Esophagus squamous epithelium (tissue), 5 donors: Measurements from ENCODE around the gene ZBTB45. TPM values are rescaled to one million over a fixed set of nuclear protein-coding genes. Genes with fewer than 3 reads are reported as not detected.

ENCODE experiments used
- DNase-seq: peaks from one replicate; lab custom pipeline; 2025; lab: John Stamatoyannopoulos, UW
- H3K27ac ChIP-seq, 4 donors: fragments of 200-600 bp; sonication (generic); one replicate each; pipeline ENCODE4 v1.5.1; 2016 to 2019; ENCODE audit warnings: mild to moderate bottlenecking in 1 of 4
- H3K27me3 ChIP-seq, 4 donors: fragments of 200-600 bp; sonication (generic); 1 replicate in 3 of 4; 2 replicates in 1 of 4; pipeline versions ENCODE4 v1.5.1 to v1.6.0; 2017 to 2021; ENCODE audit warnings: antibody characterized with exemption in 1 of 4
- H3K36me3 ChIP-seq, 3 donors: fragments of 200-600 bp; sonication (generic); one replicate each; pipeline ENCODE4 v1.5.1; 2016 to 2019
- H3K4me1 ChIP-seq, 3 donors: fragments of 200-600 bp; sonication (generic); one replicate each; pipeline ENCODE4 v1.5.1; 2017 to 2019
- H3K4me3 ChIP-seq, 4 donors: fragments of 200-600 bp; sonication (generic); 1 replicate in 3 of 4; 2 replicates in 1 of 4; pipeline ENCODE4 v1.5.1; 2016 to 2019; ENCODE audit warnings: mild to moderate bottlenecking in 2 of 4, moderate library complexity in 1 of 4
- H3K9me3 ChIP-seq, 3 donors: fragments of 200-600 bp; sonication (generic); one replicate each; pipeline ENCODE4 v1.5.1; 2016 to 2019
- POLR2A ChIP-seq, 4 donors: fragments of 450-650 bp; IDR thresholded peaks; one replicate each; pipeline ENCODE4 v1.6.1; 2017; ENCODE audit warnings: antibody characterized with exemption in 4 of 4, mild to moderate bottlenecking in 4 of 4, moderate library complexity in 3 of 4
- WGBS, 2 donors: methylation state at CpG; one replicate each; pipeline ENCODE4 v1.1.5; 2018; 5-methylcytosine and 5-hydroxymethylcytosine counted together
- intact Hi-C: fragments of 100-400 bp; cut with DNase I; formaldehyde crosslinking; loops from one replicate; pipeline ENCODE4 v1.15.0; 2022
- total RNA-seq, 4 donors: library from RNA; depleted of rRNA; stranded (reverse); fragments of >200 nt; gene quantifications; one replicate each; pipeline ENCODE4 v1.1.0, GENCODE V29; 2016
- TF ChIP-seq, protein P1 (sequence below), 6 experiments: fragments of 450-650 bp in 4 of 6; fragments of 200-600 bp in 2 of 6; sonication (generic) in 2 of 6; IDR thresholded peaks; one replicate each; pipeline ENCODE4 v1.5.1; 2016 to 2019; ENCODE audit warnings: antibody characterized with exemption in 6 of 6, mild to moderate bottlenecking in 4 of 6, moderate library complexity in 4 of 6
- donor health status: DM: yes; HTN: yes; CAD: no.

The ZBTB45 gene
- total RNA-seq, 4 donors from 2014 or later: 6.9 to 11.1 (median 8.3) TPM

DNA sequence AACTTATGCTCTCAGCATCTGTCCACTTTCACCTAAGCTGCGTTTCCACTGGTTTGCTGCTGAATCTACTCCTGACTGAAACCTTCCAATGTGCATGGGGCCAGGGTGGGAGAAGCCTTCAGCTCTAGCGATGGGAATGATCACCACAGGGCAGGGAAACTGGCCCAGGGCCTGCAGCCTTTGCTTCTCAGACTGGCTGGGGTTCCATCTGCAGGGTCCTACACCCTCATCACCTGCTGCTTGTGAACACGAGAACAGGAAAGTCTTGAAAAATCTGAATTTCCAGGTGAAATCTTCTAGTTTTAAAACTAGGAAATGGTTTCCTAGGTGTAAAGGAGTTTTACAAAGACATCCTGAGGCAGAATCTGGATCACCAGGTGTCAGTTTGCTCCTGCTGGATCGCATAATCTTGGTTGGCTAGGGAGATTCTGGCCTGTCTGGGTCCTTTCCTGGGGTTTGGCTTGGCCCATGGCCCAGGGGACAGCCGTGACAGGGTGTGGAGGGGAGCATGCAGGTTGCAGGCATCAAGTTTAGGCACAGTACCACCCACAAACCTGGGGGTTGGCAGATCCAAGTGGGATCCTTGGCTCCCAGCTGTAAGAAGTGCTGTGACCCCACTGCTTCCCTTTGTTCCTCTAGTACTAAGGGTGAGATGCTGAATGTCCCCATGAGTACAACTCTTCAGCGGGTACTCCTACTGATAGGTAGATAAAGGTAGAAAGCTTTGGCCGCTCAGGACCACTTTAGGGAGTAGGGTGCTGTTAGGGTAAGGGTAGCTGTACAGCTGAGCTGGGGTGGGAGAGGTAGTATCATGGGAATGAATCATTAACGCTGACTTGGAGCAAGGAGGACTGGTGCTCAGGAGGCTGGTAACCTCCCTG is 40.6 kb upstream of the ZBTB45 start:
- TF ChIP-seq POLR2A (IDR thresholded peaks at IDR 0.05): no peak
- TF ChIP-seq, protein P1, sequence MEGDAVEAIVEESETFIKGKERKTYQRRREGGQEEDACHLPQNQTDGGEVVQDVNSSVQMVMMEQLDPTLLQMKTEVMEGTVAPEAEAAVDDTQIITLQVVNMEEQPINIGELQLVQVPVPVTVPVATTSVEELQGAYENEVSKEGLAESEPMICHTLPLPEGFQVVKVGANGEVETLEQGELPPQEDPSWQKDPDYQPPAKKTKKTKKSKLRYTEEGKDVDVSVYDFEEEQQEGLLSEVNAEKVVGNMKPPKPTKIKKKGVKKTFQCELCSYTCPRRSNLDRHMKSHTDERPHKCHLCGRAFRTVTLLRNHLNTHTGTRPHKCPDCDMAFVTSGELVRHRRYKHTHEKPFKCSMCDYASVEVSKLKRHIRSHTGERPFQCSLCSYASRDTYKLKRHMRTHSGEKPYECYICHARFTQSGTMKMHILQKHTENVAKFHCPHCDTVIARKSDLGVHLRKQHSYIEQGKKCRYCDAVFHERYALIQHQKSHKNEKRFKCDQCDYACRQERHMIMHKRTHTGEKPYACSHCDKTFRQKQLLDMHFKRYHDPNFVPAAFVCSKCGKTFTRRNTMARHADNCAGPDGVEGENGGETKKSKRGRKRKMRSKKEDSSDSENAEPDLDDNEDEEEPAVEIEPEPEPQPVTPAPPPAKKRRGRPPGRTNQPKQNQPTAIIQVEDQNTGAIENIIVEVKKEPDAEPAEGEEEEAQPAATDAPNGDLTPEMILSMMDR (IDR thresholded peaks at IDR 0.05): no peak
- DNase-seq: no peak
- 64 to 96% methylated on average over 3 to 8 of the region's 8 CpGs for WGBS, 2 donors
- peaks cover 44 to 75% (median 53%) of the 10 kb centered on the region in 3 donors for H3K4me1 ChIP-seq
- H3K36me3 ChIP-seq: peaks cover 5 to 17% (median 13%) of the 10 kb centered on the region in 3 donors
- H3K27me3 ChIP-seq: no peaks in the 10 kb centered on the region
- no peaks in the 10 kb centered on the region for H3K9me3 ChIP-seq
- peak overlapping the region; percentile 80 to 92 (median 88) for H3K4me3 ChIP-seq
- peak overlapping the region; percentile 94 to 100 (median 99) for H3K27ac ChIP-seq
- intact Hi-C loops: no loop called here

DNA sequence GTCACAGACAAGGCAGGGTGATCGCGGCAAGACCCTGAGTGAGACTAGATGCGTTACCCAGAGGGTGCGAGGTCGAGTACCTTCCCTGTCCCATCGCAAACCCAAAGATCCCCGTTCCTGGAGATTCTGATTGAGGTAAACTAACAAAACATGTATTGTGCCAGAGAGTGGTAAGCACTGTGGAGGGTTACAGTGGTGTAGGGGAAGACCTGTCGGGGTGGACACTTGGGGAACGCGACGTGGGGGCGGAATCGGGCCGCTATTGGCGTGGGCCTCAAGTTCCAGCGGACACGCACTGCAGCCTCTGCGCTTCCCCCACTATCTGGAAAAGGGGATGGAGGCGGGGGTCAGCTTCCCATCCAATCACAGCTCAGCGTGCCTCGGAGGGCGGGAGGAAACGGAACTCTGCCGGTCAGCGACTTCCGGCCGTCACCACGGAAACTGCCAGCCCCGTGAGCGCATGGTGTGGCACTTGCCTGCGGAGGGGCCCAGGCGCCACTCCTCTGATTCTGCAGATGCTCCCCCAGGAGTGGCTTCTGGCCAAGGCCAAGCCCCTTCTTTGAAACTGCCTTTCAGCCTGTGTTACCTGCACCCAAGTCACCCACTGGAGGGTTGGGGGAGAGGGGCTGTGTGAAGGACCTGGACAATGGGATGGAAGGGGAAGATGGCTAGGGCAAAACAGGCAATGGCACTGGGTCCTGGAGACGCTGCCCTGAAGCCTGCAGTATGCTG is 39.8 kb upstream of the ZBTB45 start:
- Histone ChIP-seq H3K9me3 (no peaks in the 10 kb centered on the region), H3K4me3 (peak overlapping the region; percentile 80 to 92 (median 88)), H3K4me1 (peaks cover 47 to 78% (median 54%) of the 10 kb centered on the region in 3 donors), H3K27me3 (no peaks in the 10 kb centered on the region), H3K27ac (peak overlapping the region; percentile 94 to 100 (median 99)), H3K36me3 (peaks cover 5 to 17% (median 13%) of the 10 kb centered on the region in 3 donors)
- DNase-seq: no peak
- TF ChIP-seq, protein P1 (IDR thresholded peaks at IDR 0.05): no peak
- TF ChIP-seq POLR2A (IDR thresholded peaks at IDR 0.05): peak in 3 of 4 donors; percentile 42 to 67 (median 43)
- 4 to 8% methylated on average over 6 to 10 of the region's 33 CpGs for WGBS, 2 donors
- intact Hi-C loops: no loop called here

DNA sequence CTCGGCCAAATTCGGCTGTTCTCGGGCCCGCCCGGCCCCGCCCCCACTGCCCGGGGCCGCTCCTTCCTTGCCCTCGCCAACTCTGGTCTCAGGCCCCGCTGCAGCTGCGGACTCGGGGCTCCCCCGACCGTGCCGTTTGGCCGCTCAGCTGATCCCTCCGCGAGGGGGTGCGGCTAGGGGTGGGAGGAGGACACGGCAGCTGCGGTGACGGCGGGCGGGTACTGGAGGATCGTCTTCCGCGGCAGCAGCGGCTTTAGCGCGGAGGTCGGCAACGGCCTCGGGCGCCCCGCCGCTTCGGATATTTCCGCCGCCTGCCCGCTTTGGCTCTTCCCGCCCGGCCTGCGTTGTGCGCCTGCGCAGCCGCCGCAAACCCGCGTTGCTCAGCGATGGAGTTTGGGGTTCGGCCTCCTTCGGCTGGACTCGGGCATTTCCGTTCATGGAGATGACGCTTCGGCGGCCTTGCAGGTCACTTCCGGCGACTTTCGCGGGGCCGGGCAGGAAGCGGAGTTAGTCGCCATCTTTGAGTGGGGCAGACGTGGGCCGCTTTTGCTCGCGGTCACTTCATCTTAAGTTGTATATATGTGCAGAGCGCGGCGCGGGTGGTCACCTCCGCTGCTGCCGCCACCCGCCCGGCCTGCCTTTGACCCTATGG is 39.1 kb upstream of the ZBTB45 start:
- Histone ChIP-seq H3K27me3 (no peaks in the 10 kb centered on the region), H3K4me3 (peak overlapping the region; percentile 80 to 92 (median 88)), H3K27ac (peak overlapping the region; percentile 94 to 100 (median 99)), H3K36me3 (peaks cover 5 to 18% (median 13%) of the 10 kb centered on the region in 3 donors), H3K9me3 (no peaks in the 10 kb centered on the region), H3K4me1 (peaks cover 53 to 82% (median 59%) of the 10 kb centered on the region in 3 donors)
- TF ChIP-seq, protein P1 (IDR thresholded peaks at IDR 0.05): no peak
- peak in 2 of 4 donors; percentile 21 to 76 for TF ChIP-seq POLR2A (IDR thresholded peaks at IDR 0.05)
- intact Hi-C loops: no loop called here
- 0% methylated on average over 19 of the region's 76 CpGs; no CpG with 5 or more reads in 1 of the 2 donors for WGBS, 2 donors
- DNase-seq: no peak

DNA sequence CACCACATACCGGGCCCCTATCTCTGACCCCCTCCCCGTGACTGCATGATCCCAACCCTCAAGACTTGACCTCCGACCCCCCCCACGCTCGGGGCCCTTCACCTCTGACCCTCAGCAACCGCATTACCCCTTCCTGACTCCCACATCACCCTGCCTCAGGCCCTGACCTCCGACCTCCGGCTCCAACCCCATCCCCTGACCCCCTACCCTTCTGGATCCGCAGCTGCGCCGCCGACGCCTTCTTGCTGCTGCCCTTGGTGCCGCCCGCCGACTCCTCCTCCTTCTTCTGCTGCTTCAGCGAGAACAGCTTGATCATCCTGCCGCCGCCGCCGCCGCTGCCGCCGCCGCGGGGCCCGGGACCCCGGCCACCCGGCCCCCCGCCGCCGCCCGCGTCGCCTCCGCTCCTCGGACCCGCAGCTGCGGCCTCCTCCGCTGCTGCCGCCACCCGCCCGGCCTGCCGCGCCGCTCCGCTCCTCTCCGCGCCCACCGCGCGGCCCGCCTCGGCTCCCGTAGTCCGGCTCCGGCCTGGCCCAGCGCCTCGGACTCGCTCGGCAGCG is 38.5 kb upstream of the ZBTB45 start, which contains the start of gene UBE2M:
TSS of gene UBE2M (minus strand) at position 546 of the 557 bp plus-strand sequence. CDS start at position 316, 230 bp downstream.
- TF ChIP-seq, protein P1 (IDR thresholded peaks at IDR 0.05): no peak
- TF ChIP-seq POLR2A (IDR thresholded peaks at IDR 0.05): no peak
- Histone ChIP-seq H3K36me3 (peaks cover 5 to 24% (median 13%) of the 10 kb centered on the region in 3 donors), H3K27ac (peak within 1 kb of the TSS; percentile 94 to 100 (median 99)), H3K9me3 (no peaks in the 10 kb centered on the region), H3K4me3 (peak within 1 kb of the TSS; percentile 80 to 92 (median 88)), H3K27me3 (no peaks in the 10 kb centered on the region), H3K4me1 (peaks cover 48 to 82% (median 58%) of the 10 kb centered on the region in 3 donors)
- 0 to 1% methylated on average over 17 to 26 of the region's 62 CpGs for WGBS, 2 donors
- no peak for DNase-seq
- intact Hi-C loops: no loop called here
